Mucosa of rectum (tissue), 2 donors: ENCODE data around the gene GSK3A.
A peak's percentile ranks its signal among the peaks of the same experiment; 100 is the strongest.

Source experiments
- H3K27ac ChIP-seq, 2 donors: one replicate each; pipeline ENCODE4 v1.7.0; 2013; ENCODE audit warnings: inconsistent platforms in 2 of 2, low read depth in 2 of 2, low read length in 2 of 2
- H3K27me3 ChIP-seq, 2 donors: one replicate each; pipeline ENCODE4 v1.7.0; 2013; ENCODE audit warnings: low read length in 2 of 2; ENCODE audit not compliant: control insufficient read depth in 2 of 2, insufficient read depth in 2 of 2
- H3K36me3 ChIP-seq, 2 donors: one replicate each; pipeline ENCODE4 v1.7.0; 2013; ENCODE audit warnings: low read length in 2 of 2; ENCODE audit not compliant: control insufficient read depth in 2 of 2, insufficient read depth in 2 of 2
- H3K4me1 ChIP-seq, 2 donors: one replicate each; pipeline ENCODE4 v1.7.0; 2013; ENCODE audit warnings: low read length in 2 of 2, mild to moderate bottlenecking in 1 of 2; ENCODE audit not compliant: control insufficient read depth in 2 of 2, insufficient read depth in 2 of 2
- H3K4me3 ChIP-seq, 2 donors: one replicate each; pipeline ENCODE4 v1.7.0; 2013; ENCODE audit warnings: low read length in 2 of 2
- H3K9ac ChIP-seq, 2 donors: one replicate each; pipeline ENCODE4 v1.7.0; 2013; ENCODE audit warnings: low read length in 2 of 2, low read depth in 1 of 2, mild to moderate bottlenecking in 1 of 2
- H3K9me3 ChIP-seq, 2 donors: one replicate each; pipeline ENCODE4 v1.7.0; 2013; ENCODE audit warnings: low read length in 2 of 2; ENCODE audit not compliant: control insufficient read depth in 2 of 2
- donor health status: healthy.
- donor health status: Normal muscosa, but diverticular disease.

GSK3A gene

GRCh38 chr19:42242512-42243409 is at the start of gene GSK3A:
TSS of gene GSK3A (minus strand) at chr19:42242602. CDS start at chr19:42242465, 137 bp downstream.
- Histone ChIP-seq H3K27me3 (no peaks in the 10 kb centered on the region), H3K27ac (peak within 1 kb of the TSS; percentile 85 to 96), H3K9me3 (no peaks in the 10 kb centered on the region), H3K4me1 (peaks cover 14 to 26% of the 10 kb centered on the region in 2 donors), H3K4me3 (peak within 1 kb of the TSS; percentile 72 to 98), H3K36me3 (peaks cover 6 to 11% of the 10 kb centered on the region in 2 donors), H3K9ac (peak within 1 kb of the TSS; percentile 76 to 92)

- H3K9me3 ChIP-seq = no peaks in the 10 kb centered on the region
- no peak overlapping the region for H3K4me3 ChIP-seq
- H3K4me1 ChIP-seq = peaks cover 5 to 6% of the 10 kb centered on the region in 2 donors
- no peaks in the 10 kb centered on the region for H3K27me3 ChIP-seq
- peaks cover 46 to 56% of the 10 kb centered on the region in 2 donors for H3K36me3 ChIP-seq
- no peak overlapping the region for H3K27ac ChIP-seq
- H3K9ac ChIP-seq = no peak overlapping the region
Observed at GRCh38 chr19:42291435-42291810, 49.0 kb upstream of the GSK3A start.

- H3K4me1 ChIP-seq = peaks cover 6 to 10% of the 10 kb centered on the region in 2 donors
- no peak overlapping the region for H3K27ac ChIP-seq
- no peaks in the 10 kb centered on the region for H3K27me3 ChIP-seq
- H3K9ac ChIP-seq = no peak overlapping the region
- H3K36me3 ChIP-seq = peaks cover 46 to 56% of the 10 kb centered on the region in 2 donors
- no peaks in the 10 kb centered on the region for H3K9me3 ChIP-seq
- no peak overlapping the region for H3K4me3 ChIP-seq
Observed at GRCh38 chr19:42290523-42291434, 48.4 kb upstream of the GSK3A start.

GRCh38 chr19:42290136-42290522 is 47.7 kb upstream of the GSK3A start:
- no peak overlapping the region for H3K9ac ChIP-seq
- no peak overlapping the region for H3K27ac ChIP-seq
- H3K27me3 ChIP-seq = no peaks in the 10 kb centered on the region
- H3K4me1 ChIP-seq = peaks cover 13 to 15% of the 10 kb centered on the region in 2 donors
- no peak overlapping the region for H3K4me3 ChIP-seq
- H3K9me3 ChIP-seq = no peaks in the 10 kb centered on the region
- peaks cover 46 to 56% of the 10 kb centered on the region in 2 donors for H3K36me3 ChIP-seq

GRCh38 chr19:42289556-42290041 is 47.2 kb upstream of the GSK3A start:
- no peaks in the 10 kb centered on the region for H3K27me3 ChIP-seq
- H3K36me3 ChIP-seq = peaks cover 45 to 54% of the 10 kb centered on the region in 2 donors
- H3K9me3 ChIP-seq = no peaks in the 10 kb centered on the region
- H3K4me1 ChIP-seq = peaks cover 16 to 20% of the 10 kb centered on the region in 2 donors
- no peak overlapping the region for H3K4me3 ChIP-seq
- H3K27ac ChIP-seq = no peak overlapping the region
- H3K9ac ChIP-seq = no peak overlapping the region

- Histone ChIP-seq H3K27ac (no peak overlapping the region), H3K4me1 (peaks cover 16 to 21% of the 10 kb centered on the region in 2 donors), H3K4me3 (no peak overlapping the region), H3K27me3 (no peaks in the 10 kb centered on the region), H3K9me3 (no peaks in the 10 kb centered on the region), H3K36me3 (peaks cover 41 to 50% of the 10 kb centered on the region in 2 donors), H3K9ac (no peak overlapping the region)
Observed at GRCh38 chr19:42288881-42289555, 46.6 kb upstream of the GSK3A start.

GRCh38 chr19:42288387-42288786 is 46.0 kb upstream of the GSK3A start:
- Histone ChIP-seq H3K36me3 (peaks cover 39 to 44% of the 10 kb centered on the region in 2 donors), H3K9ac (no peak overlapping the region), H3K4me3 (no peak overlapping the region), H3K4me1 (peaks cover 17 to 22% of the 10 kb centered on the region in 2 donors), H3K27me3 (no peaks in the 10 kb centered on the region), H3K27ac (no peak overlapping the region), H3K9me3 (no peaks in the 10 kb centered on the region)

- Histone ChIP-seq H3K9me3 (no peaks in the 10 kb centered on the region), H3K27me3 (no peaks in the 10 kb centered on the region), H3K36me3 (peaks cover 35 to 40% of the 10 kb centered on the region in 2 donors), H3K4me3 (no peak overlapping the region), H3K4me1 (peaks cover 23 to 28% of the 10 kb centered on the region in 2 donors), H3K27ac (no peak overlapping the region), H3K9ac (no peak overlapping the region)
Observed at GRCh38 chr19:42287827-42288107, 45.4 kb upstream of the GSK3A start.

- Histone ChIP-seq H3K36me3 (peaks cover 33 to 40% of the 10 kb centered on the region in 2 donors), H3K9ac (no peak overlapping the region), H3K27me3 (no peaks in the 10 kb centered on the region), H3K27ac (no peak overlapping the region), H3K4me3 (no peak overlapping the region), H3K9me3 (no peaks in the 10 kb centered on the region), H3K4me1 (peaks cover 27 to 33% of the 10 kb centered on the region in 2 donors)
Observed at GRCh38 chr19:42287017-42287826, 44.8 kb upstream of the GSK3A start.
